Gastrocnemius medialis (tissue), 4 donors: Measurements from ENCODE around the gene ZNF550. TPM values are rescaled to one million over a fixed set of nuclear protein-coding genes. Genes with fewer than 3 reads are reported as not detected.
A peak's percentile ranks its signal among the peaks of the same experiment; 100 is the strongest.
"Not testable (repeated sequence)": the region's sequence is repeated elsewhere in the genome, so short reads cannot be mapped to it uniquely, and the experiment has no call there.

Experiments
- ATAC-seq, 2 donors: fragments of 150-250 bp; one replicate each; pipeline ENCODE4 v1.9.1; 2016
- DNase-seq, 2 donors: peaks; one replicate each; pipeline ENCODE4 v3.0.0-alpha.2; 2019
- H3K27ac ChIP-seq, 4 donors: fragments of 200-600 bp; sonication (generic); 1 replicate in 1 of 4; 2 replicates in 3 of 4; pipeline ENCODE4 v1.5.1; 2016 to 2018; ENCODE audit warnings: mild to moderate bottlenecking in 2 of 4, moderate library complexity in 1 of 4
- H3K27me3 ChIP-seq, 3 donors: fragments of 200-600 bp; sonication (generic) in 2 of 3; 1 replicate in 1 of 3; 2 replicates in 2 of 3; pipeline versions ENCODE4 v1.5.1 to v1.6.0; 2016 to 2019; ENCODE audit warnings: mild to moderate bottlenecking in 1 of 3, moderate library complexity in 1 of 3
- H3K36me3 ChIP-seq, 2 donors: fragments of 200-600 bp; sonication (generic) in 1 of 2; one replicate each; pipeline ENCODE4 v1.5.1; 2017 to 2018
- H3K4me1 ChIP-seq, 2 donors: fragments of 200-600 bp; sonication (generic) in 1 of 2; one replicate each; pipeline ENCODE4 v1.5.1; 2016 to 2017; ENCODE audit warnings: mild to moderate bottlenecking in 2 of 2
- H3K4me3 ChIP-seq, 4 donors: fragments of 200-600 bp; sonication (generic) in 3 of 4; 1 replicate in 1 of 4; 2 replicates in 3 of 4; pipeline ENCODE4 v1.5.1; 2016 to 2019; ENCODE audit warnings: mild to moderate bottlenecking in 2 of 4
- H3K9me3 ChIP-seq, 3 donors: fragments of 200-600 bp; sonication (generic) in 2 of 3; 1 replicate in 1 of 3; 2 replicates in 2 of 3; pipeline ENCODE4 v1.5.1; 2016 to 2019
- POLR2A ChIP-seq, 2 donors: fragments of 450-650 bp; IDR thresholded peaks; one replicate each; pipeline ENCODE4 v1.6.1; 2017; ENCODE audit warnings: antibody characterized with exemption in 2 of 2, mild to moderate bottlenecking in 2 of 2, moderate library complexity in 2 of 2
- in situ Hi-C, 4 donors: fragments of 200-750 bp; cut with MboI; loops; one replicate each; pipeline versions ENCODE4 v1.15.0 to v1.8.0; 2017; ENCODE audit warnings: low sequenced_read_pairs in 4 of 4
- intact Hi-C: fragments of 100-400 bp; cut with DNase I; formaldehyde crosslinking; loops from one replicate; pipeline ENCODE4 v1.15.1; 2023; ENCODE audit warnings: low total_unique reads
- total RNA-seq, 4 donors: library from RNA; depleted of rRNA; stranded (reverse); fragments of >200 nt; gene quantifications; one replicate each; pipeline versions ENCODE4 v1.1.0 to v1.2.3, GENCODE V29; 2016

Gene ZNF550
- total RNA-seq, 4 donors from 2014 or later = 0.87 to 9.1 (median 2.6) TPM

DNA sequence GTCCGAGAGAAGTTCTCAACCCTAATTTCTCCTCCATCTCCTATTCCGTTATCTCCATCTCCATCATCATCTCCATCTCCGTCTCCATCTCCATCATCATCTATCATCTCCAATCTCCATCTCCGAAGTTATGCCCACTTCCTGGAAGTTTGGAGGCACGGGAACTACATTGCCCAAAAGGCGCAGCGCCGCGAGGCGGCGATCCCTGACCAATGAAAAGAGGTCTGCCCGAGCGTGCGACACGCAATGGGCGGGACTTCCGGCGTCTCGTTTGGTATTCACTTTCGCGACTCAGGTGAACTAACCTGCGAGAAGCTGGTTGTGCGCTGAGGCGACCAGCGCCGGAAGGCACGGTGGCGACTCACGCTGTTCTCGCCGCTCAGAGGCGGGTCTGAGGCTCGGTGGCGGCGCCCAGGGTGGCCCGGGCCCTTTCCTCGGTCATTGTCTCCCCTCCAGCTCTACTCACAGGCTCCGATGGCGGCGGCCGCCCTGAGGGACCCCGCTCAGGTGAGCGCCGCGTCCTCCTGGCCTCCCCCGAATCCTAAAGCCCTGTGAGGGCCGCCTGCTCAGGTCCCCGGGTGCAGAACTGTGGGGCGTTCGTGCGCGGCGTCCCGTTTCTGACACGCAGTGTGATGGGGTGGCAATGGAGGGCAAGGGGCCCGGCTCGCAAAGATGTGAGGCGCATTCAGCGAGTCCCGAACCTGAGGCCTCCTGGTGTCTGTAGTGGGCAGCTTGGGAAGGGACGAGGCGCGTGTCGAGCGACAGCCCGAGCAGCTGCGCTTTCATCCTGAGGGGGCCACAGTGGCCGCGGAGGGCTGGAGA lies 72.0 kb downstream of the ZNF550 start, which contains the start of gene ZNF419:
Gene ZNF419 (plus strand): TSS at position 274 of the 822 bp plus-strand sequence. CDS start 201 bp downstream, at position 475.
- Histone ChIP-seq H3K36me3 (peaks cover 4 to 22% of the 10 kb centered on the region in 2 donors), H3K4me3 (peak within 1 kb of the TSS; percentile 97 to 100 (median 98)), H3K27ac (peak within 1 kb of the TSS; percentile 72 to 87 (median 82))
- H3K9me3 ChIP-seq, H3K27me3 ChIP-seq, in situ Hi-C loops, H3K4me1 ChIP-seq: not testable (repeated sequence)
- peak; percentile 36 to 54 for TF ChIP-seq POLR2A (IDR thresholded peaks at IDR 0.05)
- ATAC-seq = peak; percentile 95 to 98
- DNase-seq = peak; percentile 86
- intact Hi-C loops = loop anchor here (1.0 kb wide), 2 partner anchors 12 to 146 kb away; partner anchors contain the start of genes ZNF211 and ZNF773

Other genes starting within 250 kb of the ZNF550 start
- 10 to 100 TPM in 1 of 4 donors, 1 to 10 TPM in 3; 5.8 to 11.5 (median 8.3) TPM for gene ZNF543, start 239.4 kb downstream of the ZNF550 start, total RNA-seq
- 1 to 10 TPM; 4.1 to 6.5 (median 4.8) TPM for gene ZNF304, start 208.6 kb downstream of the ZNF550 start, total RNA-seq
- 10 to 100 TPM; 34.4 to 47.4 (median 40.8) TPM for gene TRAPPC2B, start 196.3 kb downstream of the ZNF550 start, total RNA-seq
- gene ZNF547, start 196.3 kb downstream of the ZNF550 start, total RNA-seq = 1 to 10 TPM in 3 of 4 donors, under 1 TPM in 1; 0.58 to 4.4 (median 2.6) TPM
- gene ZNF548, start 170.0 kb downstream of the ZNF550 start, total RNA-seq = 10 to 100 TPM in 1 of 4 donors, 1 to 10 TPM in 3; 6.1 to 10.4 (median 8.3) TPM
- gene ZNF17, start 148.7 kb downstream of the ZNF550 start, total RNA-seq = 1 to 10 TPM; 3.3 to 6.4 (median 5.4) TPM
- gene ZNF749, start 124.5 kb downstream of the ZNF550 start, total RNA-seq = 10 to 100 TPM in 1 of 4 donors, 1 to 10 TPM in 3; 3.1 to 11.4 (median 3.9) TPM
- gene VN1R1, start 102.7 kb downstream of the ZNF550 start, total RNA-seq = 1 to 10 TPM in 2 of 4 donors, under 1 TPM in 1, not detected in 1; 0.60 to 3.2 (median 1.3) TPM
- gene ZNF772, start 82.3 kb downstream of the ZNF550 start, total RNA-seq = 10 to 100 TPM in 3 of 4 donors, 1 to 10 TPM in 1; 8.3 to 26.7 (median 17.6) TPM
- gene ZNF419, start 72.1 kb downstream of the ZNF550 start, total RNA-seq = 10 to 100 TPM in 2 of 4 donors, 1 to 10 TPM in 2; 4.6 to 25.2 (median 10.5) TPM
- 1 to 10 TPM; 1.2 to 6.5 (median 3.4) TPM for gene ZNF773, start 59.9 kb downstream of the ZNF550 start, total RNA-seq
- gene ZNF549, start 32.5 kb downstream of the ZNF550 start, total RNA-seq = 1 to 10 TPM; 1.7 to 3.4 (median 2.3) TPM
- 1 to 10 TPM in 2 of 4 donors, under 1 TPM in 2; 0.87 to 2.0 (median 1.4) TPM for gene ZNF416, start 19.0 kb upstream of the ZNF550 start, total RNA-seq
- 1 to 10 TPM in 2 of 4 donors, under 1 TPM in 2; 0.71 to 2.0 (median 1.1) TPM for gene ZIK1, start 24.3 kb upstream of the ZNF550 start, total RNA-seq
- 1 to 10 TPM in 3 of 4 donors, under 1 TPM in 1; 0.86 to 4.2 (median 3.4) TPM for gene ZNF530, start 40.0 kb upstream of the ZNF550 start, total RNA-seq
- gene ZNF134, start 54.4 kb upstream of the ZNF550 start, total RNA-seq = 10 to 100 TPM in 1 of 4 donors, 1 to 10 TPM in 3; 4.2 to 13.1 (median 8.0) TPM
- gene ZNF211, start 73.3 kb upstream of the ZNF550 start, total RNA-seq = 1 to 10 TPM; 2.9 to 5.5 (median 4.3) TPM
- gene ZSCAN4, start 109.1 kb upstream of the ZNF550 start, total RNA-seq = not detected
- gene ZNF551, start 122.1 kb upstream of the ZNF550 start, total RNA-seq = 1 to 10 TPM in 3 of 4 donors, under 1 TPM in 1; 0.95 to 5.8 (median 2.4) TPM
- gene ZNF154, start 149.3 kb upstream of the ZNF550 start, total RNA-seq = 1 to 10 TPM in 2 of 4 donors, under 1 TPM in 2; 0.49 to 2.8 (median 0.97) TPM
- gene ZNF671, start 167.8 kb upstream of the ZNF550 start, total RNA-seq = 10 to 100 TPM in 1 of 4 donors, 1 to 10 TPM in 3; 3.9 to 10.1 (median 5.8) TPM
- 1 to 10 TPM; 5.0 to 8.1 (median 8.0) TPM for gene ZNF776, start 187.0 kb upstream of the ZNF550 start, total RNA-seq
- gene ZNF586, start 209.8 kb upstream of the ZNF550 start, total RNA-seq = 10 to 100 TPM in 1 of 4 donors, 1 to 10 TPM in 3; 7.6 to 13.3 (median 9.2) TPM